Lung (tissue), 12 donors: ENCODE results near the gene ETFB. TPM values are rescaled to one million over a fixed set of nuclear protein-coding genes. Genes with fewer than 3 reads are reported as not detected.

Experiments
- ATAC-seq: fragments of 200-7000 bp; cut with Tn5 transposase; one replicate; pipeline ENCODE4 v1.9.1; 2020; ENCODE audit warnings: moderate number of reproducible peaks; ENCODE audit not compliant: insufficient read depth, low FRiP score
- DNase-seq, 3 donors: peaks; one replicate each; pipeline ENCODE4 v3.0.0-alpha.2; 2013 to 2017
- H3K27ac ChIP-seq, 2 donors: one replicate each; pipeline ENCODE4 v1.5.1; 2013; ENCODE audit warnings: mild to moderate bottlenecking in 2 of 2, moderate library complexity in 2 of 2, control low read depth in 1 of 2, inconsistent platforms in 1 of 2, low read depth in 1 of 2, low read length in 1 of 2
- H3K27me3 ChIP-seq, 3 donors: one replicate each; pipeline ENCODE4 v1.5.1; 2013; ENCODE audit warnings: low read length in 2 of 3; ENCODE audit not compliant: control insufficient read depth in 3 of 3, insufficient read depth in 3 of 3
- H3K36me3 ChIP-seq, 4 donors: one replicate each; pipeline ENCODE4 v1.5.1; 2013; ENCODE audit warnings: low read length in 4 of 4, mild to moderate bottlenecking in 1 of 4, moderate library complexity in 1 of 4; ENCODE audit not compliant: control insufficient read depth in 4 of 4, insufficient read depth in 4 of 4
- H3K4me1 ChIP-seq, 5 donors: one replicate each; pipeline ENCODE4 v1.5.1; 2013; ENCODE audit warnings: low read length in 5 of 5, mild to moderate bottlenecking in 2 of 5, moderate library complexity in 1 of 5; ENCODE audit not compliant: control insufficient read depth in 5 of 5, insufficient read depth in 5 of 5
- H3K4me3 ChIP-seq: one replicate; pipeline ENCODE4 v1.5.1; 2013; ENCODE audit warnings: mild to moderate bottlenecking, control low read depth, moderate library complexity
- H3K9ac ChIP-seq, 2 donors: one replicate each; pipeline ENCODE4 v1.5.1; 2013; ENCODE audit warnings: low read length in 2 of 2, control low read depth in 1 of 2; ENCODE audit not compliant: insufficient read depth in 1 of 2
- H3K9me3 ChIP-seq, 4 donors: one replicate each; pipeline ENCODE4 v1.5.1; 2013; ENCODE audit warnings: low read length in 3 of 4, mild to moderate bottlenecking in 1 of 4, moderate library complexity in 1 of 4; ENCODE audit not compliant: control insufficient read depth in 4 of 4, insufficient read depth in 3 of 4
- CTCF ChIP-seq: IDR thresholded peaks from 2 replicates; pipeline ENCODE4 v1.5.1; 2012; ENCODE audit warnings: mild to moderate bottlenecking; ENCODE audit errors: control extremely low read depth, extremely low read depth
- WGBS, 2 donors: extraction: QIAGEN DNeasy Blood & Tissue Kit; methylation state at CpG; one replicate each; pipeline ENCODE4 v1.1.7; 2013; 5-methylcytosine and 5-hydroxymethylcytosine counted together
- polyA plus RNA-seq, 2 donors: library from polyadenylated mRNA; stranded (reverse); fragments of 200-250 nt; gene quantifications; one replicate each; pipeline ENCODE4 v1.2.1, GENCODE V29; 2013
- total RNA-seq, 2 donors: library from RNA; depleted of rRNA in 1 of 2; stranded (reverse); fragments of >200 nt in 1 of 2; gene quantifications; one replicate each; pipeline ENCODE4 v1.2.1, GENCODE V29; 2014 to 2021
- donor health status: control.
- donor health status: control.
- donor health status: Bipolar disorder and iron deficiency.
- donor health status: healthy.
- donor health status: DM: yes; HTN: yes; CAD: no.

Gene ETFB
- total and polyA plus RNA-seq, 4 donors: 36.8 to 118 (median 103) TPM

GRCh38 chr19:51337861-51338562 is 28.2 kb downstream of the ETFB start:
- H3K27me3 ChIP-seq: peaks cover 0 to 4% (median 2%) of the 10 kb centered on the region in 3 donors
- TF ChIP-seq CTCF: no peak
- H3K27ac ChIP-seq: no peak overlapping the region
- ATAC-seq: no peak
- no peak overlapping the region for H3K4me3 ChIP-seq
- WGBS, 2 donors: 84 to 92% methylated on average over 19 of the region's 19 CpGs
- H3K4me1 ChIP-seq: peaks cover 0 to 5% (median 0%) of the 10 kb centered on the region in 5 donors
- H3K9me3 ChIP-seq: no peaks in the 10 kb centered on the region
- DNase-seq: no peak
- H3K36me3 ChIP-seq: no peaks in the 10 kb centered on the region
- H3K9ac ChIP-seq: no peak overlapping the region

GRCh38 chr19:51337141-51337860 is 28.9 kb downstream of the ETFB start:
- 92 to 98% methylated on average over 13 of the region's 13 CpGs for WGBS, 2 donors
- Histone ChIP-seq H3K36me3 (no peaks in the 10 kb centered on the region), H3K9me3 (no peaks in the 10 kb centered on the region), H3K9ac (no peak overlapping the region), H3K27me3 (peaks cover 0 to 4% (median 2%) of the 10 kb centered on the region in 3 donors), H3K4me1 (peaks cover 0 to 5% (median 0%) of the 10 kb centered on the region in 5 donors), H3K27ac (no peak overlapping the region), H3K4me3 (no peak overlapping the region)
- ATAC-seq (no peak), DNase-seq (no peak)
- TF ChIP-seq CTCF: no peak

GRCh38 chr19:51333836-51334460 is 32.2 kb downstream of the ETFB start:
- 90 to 94% methylated on average over 13 of the region's 13 CpGs for WGBS, 2 donors
- peak in 1 of 3 donors; percentile 9 for DNase-seq
- Histone ChIP-seq H3K36me3 (no peaks in the 10 kb centered on the region), H3K4me3 (no peak overlapping the region), H3K4me1 (peaks cover 0 to 1% (median 0%) of the 10 kb centered on the region in 5 donors), H3K27me3 (peaks cover 0 to under 1% (median 0%) of the 10 kb centered on the region in 3 donors), H3K9ac (no peak overlapping the region), H3K9me3 (peaks cover 0 to 2% (median 0%) of the 10 kb centered on the region in 4 donors), H3K27ac (no peak overlapping the region)
- no peak for ATAC-seq
- no peak for TF ChIP-seq CTCF
